HG03097 (cell line): ENCODE data around the gene NF1.
"Not testable (repeated sequence)": the region's sequence is repeated elsewhere in the genome, so short reads cannot be mapped to it uniquely, and the experiment has no call there.

Experiments used
- ATAC-seq: cut with Tn5 transposase; IDR thresholded peaks from one replicate; pipeline ENCODE4 v1.9.1; 2021; ENCODE audit not compliant: unreplicated experiment, low FRiP score

NF1 gene

DNA sequence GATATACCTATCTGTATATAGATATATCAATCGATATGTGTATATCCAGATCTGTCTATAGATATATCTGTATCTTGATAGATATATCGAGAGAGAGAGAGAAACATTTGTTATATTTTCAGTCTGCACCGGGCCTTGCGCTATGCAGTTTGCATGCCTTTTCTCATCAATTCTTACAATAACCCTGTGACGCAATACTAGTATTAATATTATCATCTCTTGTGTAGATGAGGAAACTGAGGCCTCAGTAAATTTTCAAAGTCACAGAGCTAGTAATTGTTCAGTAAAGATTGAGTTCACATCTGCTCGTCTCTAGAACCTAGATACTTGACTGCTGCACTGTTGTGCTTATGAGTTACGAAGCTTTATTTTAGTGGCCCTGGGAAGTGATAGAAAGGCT lies 77.6 kb downstream of the NF1 start:
- ATAC-seq = no peak

GRCh38 chr17:31174215-31174614 lies 79.4 kb downstream of the NF1 start:
- no peak for ATAC-seq

DNA sequence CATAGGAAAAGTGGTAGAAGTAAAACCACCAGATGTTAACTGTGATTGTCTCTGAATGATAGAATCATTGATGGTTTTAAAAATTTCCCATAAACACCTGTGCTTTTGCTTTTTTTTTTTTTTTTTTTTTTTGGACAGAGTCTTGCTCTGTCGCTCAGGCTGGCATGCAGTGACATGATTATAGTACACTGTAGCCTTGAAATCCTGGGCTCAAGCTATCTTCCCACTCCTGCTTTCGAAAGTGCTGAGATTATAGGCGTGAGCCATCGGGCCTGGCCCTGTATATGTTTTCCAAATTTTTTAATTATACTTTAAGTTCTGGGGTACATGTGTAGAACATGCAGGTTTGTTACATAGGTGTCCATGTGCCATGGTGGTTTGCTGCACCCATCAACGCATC lies 80.5 kb downstream of the NF1 start:
- no peak for ATAC-seq

GRCh38 chr17:31176143-31176542 lies 81.4 kb downstream of the NF1 start:
- ATAC-seq = not testable (repeated sequence)

GRCh38 chr17:31178951-31179350 lies 84.2 kb downstream of the NF1 start:
- ATAC-seq = not testable (repeated sequence)

- ATAC-seq = no peak
Observed at GRCh38 chr17:31195305-31195704, 100.5 kb downstream of the NF1 start.

DNA sequence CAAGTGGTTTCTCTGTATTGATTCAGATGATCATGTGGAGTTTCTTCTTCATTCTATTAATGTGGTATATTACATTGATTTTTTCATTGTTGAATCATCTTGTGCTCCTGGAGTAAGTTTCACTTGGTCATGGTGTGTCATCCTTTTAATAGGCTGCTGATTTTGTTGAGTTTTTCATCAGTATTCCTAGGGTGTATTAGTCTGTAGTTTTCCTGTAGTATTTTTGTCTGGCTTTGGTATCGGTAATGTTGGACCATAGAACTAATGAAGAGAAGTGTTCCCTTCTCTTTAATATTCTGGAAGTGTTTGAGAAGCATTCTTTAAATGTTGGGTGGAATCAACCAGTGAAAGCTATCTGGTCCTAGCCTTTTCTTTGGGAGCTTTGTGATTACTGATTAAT lies 103.2 kb downstream of the NF1 start:
- ATAC-seq = no peak

DNA sequence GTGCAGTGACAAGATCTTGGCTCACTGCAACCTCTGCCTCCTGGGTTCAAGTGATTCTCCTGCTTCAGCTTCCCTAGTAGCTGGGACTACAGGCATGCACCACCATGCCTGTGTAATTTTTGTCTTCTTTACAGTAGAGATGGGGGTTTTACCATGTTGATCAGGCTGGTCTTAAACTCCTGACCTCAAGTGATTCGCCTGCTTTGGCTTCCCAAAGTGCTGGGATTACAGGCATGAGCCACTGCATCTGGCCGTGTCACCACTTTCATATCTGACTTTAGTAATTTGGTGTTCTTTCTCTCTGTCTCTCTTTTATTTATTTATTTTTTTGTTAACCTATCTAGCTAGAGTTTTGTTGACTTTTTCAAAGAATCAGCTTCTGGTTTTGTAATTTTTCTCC lies 103.9 kb downstream of the NF1 start:
- not testable (repeated sequence) for ATAC-seq

DNA sequence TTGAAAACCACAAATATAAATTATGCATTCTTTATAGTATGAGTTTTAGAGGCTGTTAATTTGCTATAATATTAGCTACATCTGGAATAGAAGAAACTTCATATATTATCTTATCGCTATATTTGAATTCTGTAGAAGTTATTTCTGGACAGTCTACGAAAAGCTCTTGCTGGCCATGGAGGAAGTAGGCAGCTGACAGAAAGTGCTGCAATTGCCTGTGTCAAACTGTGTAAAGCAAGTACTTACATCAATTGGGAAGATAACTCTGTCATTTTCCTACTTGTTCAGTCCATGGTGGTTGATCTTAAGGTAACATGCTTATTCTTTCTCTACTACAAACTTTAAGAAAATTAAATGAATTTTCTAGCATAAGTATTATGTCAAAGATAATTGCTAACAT lies 105.5 kb downstream of the NF1 start:
- no peak for ATAC-seq

- no peak for ATAC-seq
Observed at GRCh38 chr17:31202968-31203367, 108.2 kb downstream of the NF1 start.

GRCh38 chr17:31211352-31212012 lies 116.7 kb downstream of the NF1 start:
- ATAC-seq = no peak

GRCh38 chr17:31216031-31216751 lies 121.4 kb downstream of the NF1 start:
- ATAC-seq = no peak

DNA sequence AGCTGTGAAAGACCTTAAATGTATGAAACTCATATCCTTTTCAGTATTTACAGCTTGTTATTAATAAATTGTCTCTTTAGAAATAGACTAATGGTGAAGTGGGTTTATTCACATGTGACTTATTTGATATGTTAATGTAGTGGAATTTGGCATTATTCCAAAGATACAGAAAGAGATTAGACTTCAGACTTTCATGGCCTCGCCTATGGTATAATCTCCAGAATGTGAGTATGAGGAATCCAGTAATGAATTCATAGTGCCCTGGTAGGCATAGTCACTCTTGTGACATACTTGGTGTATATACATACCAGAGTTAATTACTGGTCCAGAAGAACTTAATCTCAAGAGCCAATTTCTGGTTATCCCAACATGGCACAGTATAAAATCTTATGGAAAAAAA lies 129.6 kb downstream of the NF1 start:
- no peak for ATAC-seq

GRCh38 chr17:31225831-31226230 lies 131.1 kb downstream of the NF1 start:
- ATAC-seq = no peak

DNA sequence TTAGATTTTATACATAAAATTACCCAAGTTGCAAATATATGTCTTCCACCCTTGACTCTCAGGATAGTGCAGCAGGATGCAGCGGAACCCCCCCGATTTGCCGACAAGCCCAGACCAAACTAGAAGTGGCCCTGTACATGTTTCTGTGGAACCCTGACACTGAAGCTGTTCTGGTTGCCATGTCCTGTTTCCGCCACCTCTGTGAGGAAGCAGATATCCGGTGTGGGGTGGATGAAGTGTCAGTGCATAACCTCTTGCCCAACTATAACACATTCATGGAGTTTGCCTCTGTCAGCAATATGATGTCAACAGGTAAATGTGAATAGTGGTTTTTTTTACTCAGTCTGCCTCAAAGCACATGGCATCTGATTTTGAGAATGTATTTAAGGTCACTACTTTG lies 131.6 kb downstream of the NF1 start:
- no peak for ATAC-seq

GRCh38 chr17:31226950-31227349 lies 132.2 kb downstream of the NF1 start:
- ATAC-seq = no peak

- ATAC-seq = no peak
Observed at GRCh38 chr17:31231852-31232251, 137.1 kb downstream of the NF1 start.

DNA sequence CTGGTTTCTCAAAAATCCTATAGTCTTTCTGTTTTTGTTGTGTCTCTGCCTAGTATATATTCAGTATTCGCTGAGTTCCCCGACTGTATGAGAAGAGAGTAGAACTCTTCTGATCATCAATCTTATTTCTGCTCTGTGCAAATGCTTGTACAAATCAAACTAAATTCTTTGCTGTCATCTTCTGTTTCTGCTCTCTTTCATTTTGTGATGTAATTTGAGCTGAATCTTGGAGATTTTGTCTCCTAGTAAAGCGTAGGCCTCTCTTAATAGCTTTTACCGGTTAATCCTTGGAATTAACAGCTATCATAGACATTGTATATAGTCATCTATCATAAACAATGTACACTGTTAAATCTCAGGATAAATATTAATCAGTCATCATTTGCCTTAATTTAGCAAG lies 140.3 kb downstream of the NF1 start:
- ATAC-seq = no peak

GRCh38 chr17:31236137-31236536 lies 141.4 kb downstream of the NF1 start:
- no peak for ATAC-seq

DNA sequence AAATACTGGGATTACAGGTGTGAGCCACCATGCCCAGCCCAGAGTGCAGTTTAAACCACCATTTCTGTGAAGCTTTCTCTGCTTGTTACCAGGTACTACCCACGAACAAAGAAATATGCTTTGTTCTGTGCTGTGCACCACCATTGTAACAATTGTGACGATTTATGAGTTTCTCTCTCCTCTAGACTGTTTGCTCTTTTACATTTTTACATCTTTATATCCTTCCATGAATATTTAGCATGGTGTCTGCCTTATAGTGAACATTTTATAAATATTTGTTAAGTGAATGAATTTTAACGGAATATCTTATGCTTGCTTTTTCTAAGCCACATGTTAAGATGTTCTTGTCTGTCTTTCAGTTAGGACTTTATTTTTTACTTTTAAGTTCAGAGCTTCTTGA lies 141.9 kb downstream of the NF1 start:
- ATAC-seq = no peak

- no peak for ATAC-seq
Observed at GRCh38 chr17:31241116-31241515, 146.3 kb downstream of the NF1 start.
